Right lobe of liver (tissue), 6 donors: Measurements from ENCODE around the gene OPCML. TPM values are rescaled to one million over a fixed set of nuclear protein-coding genes. Genes with fewer than 3 reads are reported as not detected.

Experiments
- ATAC-seq, 4 donors: fragments of 200-7000 bp; cut with Tn5 transposase; one replicate each; pipeline ENCODE4 v1.9.1; 2020; ENCODE audit warnings: mild to moderate bottlenecking in 4 of 4, moderate library complexity in 4 of 4
- DNase-seq, 3 donors: peaks; one replicate each; pipeline ENCODE4 v3.0.0-alpha.2; 2020
- H3K27ac ChIP-seq, 3 donors: fragments of 200-600 bp; one replicate each; pipeline ENCODE4 v1.8.0; 2022
- H3K27me3 ChIP-seq, 2 donors: fragments of 200-600 bp; one replicate each; pipeline ENCODE4 v1.8.0; 2022
- H3K36me3 ChIP-seq, 4 donors: fragments of 200-600 bp; sonication (generic) in 1 of 4; one replicate each; pipeline versions ENCODE4 v1.5.1 to v1.8.0; 2017 to 2022; ENCODE audit warnings: control low read depth in 1 of 4
- H3K4me1 ChIP-seq, 4 donors: fragments of 200-600 bp; sonication (generic) in 1 of 4; one replicate each; pipeline versions ENCODE4 v1.5.1 to v1.8.0; 2017 to 2022; ENCODE audit warnings: control low read depth in 1 of 4
- H3K4me3 ChIP-seq, 3 donors: fragments of 200-600 bp; one replicate each; pipeline ENCODE4 v1.8.0; 2022
- H3K9me3 ChIP-seq, 4 donors: fragments of 200-600 bp; sonication (generic) in 1 of 4; one replicate each; pipeline versions ENCODE4 v1.5.1 to v1.8.0; 2017 to 2022; ENCODE audit warnings: control low read depth in 1 of 4
- CTCF ChIP-seq, 4 donors: fragments of 200-600 bp in 3 of 4; fragments of 450-650 bp in 1 of 4; IDR thresholded peaks; one replicate each; pipeline versions ENCODE4 v1.5.1 to v1.8.0; 2016 to 2022; ENCODE audit warnings: antibody characterized with exemption in 4 of 4, mild to moderate bottlenecking in 2 of 4
- POLR2A ChIP-seq: fragments of 450-650 bp; IDR thresholded peaks from one replicate; pipeline ENCODE4 v1.6.1; 2017; ENCODE audit warnings: antibody characterized with exemption, mild to moderate bottlenecking
- WGBS: methylation state at CpG from one replicate; pipeline ENCODE4 v1.1.6; 2018; ENCODE audit warnings: low coverage, low lambda C conversion rate; ENCODE audit not compliant: insufficient coverage; ENCODE audit errors: missing lambda C conversion rate; 5-methylcytosine and 5-hydroxymethylcytosine counted together
- intact Hi-C, 2 donors: fragments of 100-400 bp; cut with DNase I; formaldehyde crosslinking; loops; one replicate each; pipeline versions ENCODE4 v1.11.2 to v1.14.1; 2022
- total RNA-seq, 6 experiments: library from RNA; depleted of rRNA in 2 of 6; stranded (reverse); fragments of >200 nt in 2 of 6; fragmentation: NEBNext Ultra II Directional in 3 of 6; extraction: Animal tissue kit (Norgen Biotek cat#: 25700) in 3 of 6; gene quantifications; one replicate each; pipeline versions ENCODE4 v1.1.0 to v1.2.4, GENCODE V29; 2016 to 2023
- donor health status: DM: no; HTN: yes; CAD: no.
- donor health status: DM: no; HTN: no; CAD: no.
- donor health status: DM: no; HTN: no; CAD: no.
- donor health status: DM: no; HTN: yes; CAD: no.
- donor health status: DM: no; HTN: yes; CAD: no.

The OPCML gene
- total RNA-seq, 6 experiments from 2014 or later: 0.11 TPM; not detected in 5

GRCh38 chr11:133123796-133124195 lies 408.5 kb downstream of the OPCML start:
- WGBS: 20% methylated on average over 4 of the region's 4 CpGs
- Histone ChIP-seq H3K9me3 (no peaks in the 10 kb centered on the region), H3K36me3 (no peaks in the 10 kb centered on the region), H3K4me1 (no peaks in the 10 kb centered on the region), H3K4me3 (no peak overlapping the region), H3K27ac (no peak overlapping the region), H3K27me3 (no peaks in the 10 kb centered on the region)
- DNase-seq (no peak), ATAC-seq (no peak)
- intact Hi-C loops: no loop called here
- TF ChIP-seq POLR2A (no peak), CTCF (IDR thresholded peaks at IDR 0.05) (no peak)

GRCh38 chr11:133123366-133123765 lies 408.9 kb downstream of the OPCML start:
- no peak for TF ChIP-seq CTCF (IDR thresholded peaks at IDR 0.05)
- TF ChIP-seq POLR2A: no peak
- no peaks in the 10 kb centered on the region for H3K9me3 ChIP-seq
- no peak for DNase-seq
- no peak overlapping the region for H3K27ac ChIP-seq
- no peaks in the 10 kb centered on the region for H3K4me1 ChIP-seq
- no peaks in the 10 kb centered on the region for H3K27me3 ChIP-seq
- H3K4me3 ChIP-seq: no peak overlapping the region
- H3K36me3 ChIP-seq: no peaks in the 10 kb centered on the region
- intact Hi-C loops: no loop called here
- 38% methylated on average over 5 of the region's 7 CpGs for WGBS
- no peak for ATAC-seq

GRCh38 chr11:133122256-133122655 lies 410.0 kb downstream of the OPCML start:
- 0% methylated on average over 1 of the region's 3 CpGs for WGBS
- intact Hi-C loops: no loop called here
- Histone ChIP-seq H3K9me3 (no peaks in the 10 kb centered on the region), H3K36me3 (no peaks in the 10 kb centered on the region), H3K27me3 (no peaks in the 10 kb centered on the region), H3K4me3 (no peak overlapping the region), H3K4me1 (no peaks in the 10 kb centered on the region), H3K27ac (no peak overlapping the region)
- no peak for DNase-seq
- TF ChIP-seq CTCF (IDR thresholded peaks at IDR 0.05): no peak
- TF ChIP-seq POLR2A: no peak
- ATAC-seq: no peak

- H3K27ac ChIP-seq: no peak overlapping the region
These were observed 413.6 kb downstream of the OPCML start for GRCh38 chr11:133118563-133119268.

More at GRCh38 chr11:133118563-133119268, 413.6 kb downstream of the OPCML start:
- no peaks in the 10 kb centered on the region for H3K9me3 ChIP-seq
- no peak overlapping the region for H3K4me3 ChIP-seq
- no peaks in the 10 kb centered on the region for H3K27me3 ChIP-seq
- ATAC-seq (no peak), DNase-seq (no peak)
- 51% methylated on average over 6 of the region's 7 CpGs for WGBS
- intact Hi-C loops: no loop called here
- TF ChIP-seq POLR2A (no peak), CTCF (IDR thresholded peaks at IDR 0.05) (no peak)
- H3K36me3 ChIP-seq: no peaks in the 10 kb centered on the region
- no peaks in the 10 kb centered on the region for H3K4me1 ChIP-seq
